HG03520 (cell line): Measurements from ENCODE around the gene CYP11A1.

ENCODE experiments used
- ATAC-seq: cut with Tn5 transposase; IDR thresholded peaks from one replicate; pipeline ENCODE4 v1.9.1; 2021; ENCODE audit warnings: mild to moderate bottlenecking, moderate library complexity; ENCODE audit not compliant: unreplicated experiment

CYP11A1 gene

DNA sequence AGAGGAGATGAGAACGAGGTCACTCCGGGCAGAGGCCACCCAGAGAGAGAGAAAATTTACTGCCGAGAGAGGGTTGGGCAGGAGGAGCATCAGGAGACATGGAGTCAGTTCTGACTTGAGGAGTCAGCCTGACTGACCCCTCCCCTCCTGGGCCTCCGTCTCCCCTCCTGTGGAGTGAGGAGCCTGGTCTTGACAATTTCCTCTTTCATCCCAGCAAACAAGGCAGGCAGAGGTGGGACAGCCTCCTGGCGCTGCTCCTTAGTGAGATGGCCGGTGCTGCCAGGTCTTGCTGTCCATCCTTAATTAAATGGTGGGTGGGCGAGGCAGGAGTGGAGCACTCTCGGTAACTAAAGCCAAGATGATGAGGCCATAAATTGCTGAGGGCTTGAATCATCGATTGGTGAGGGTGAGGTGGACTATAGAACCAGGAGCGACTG lies 60.6 kb downstream of the CYP11A1 start:
- no peak for ATAC-seq

DNA sequence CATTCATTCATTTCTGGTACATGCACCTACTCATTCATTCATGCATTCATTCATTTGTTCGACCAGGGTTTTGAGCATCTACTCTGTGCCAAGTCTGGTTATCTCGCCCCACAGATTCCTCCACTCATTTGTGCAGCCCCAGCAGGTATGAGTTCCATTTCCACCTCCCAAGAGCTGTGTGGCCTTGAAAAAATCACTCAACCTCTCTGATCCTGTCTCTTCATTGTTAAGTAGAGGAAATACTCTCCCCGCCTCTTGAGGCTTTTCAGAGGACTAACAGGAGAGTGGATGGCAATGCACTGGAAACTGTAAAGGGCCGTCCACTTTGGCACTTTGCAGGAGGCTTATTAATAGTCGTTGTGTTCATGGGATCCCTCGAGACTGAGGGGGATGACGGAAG lies 61.8 kb downstream of the CYP11A1 start:
- ATAC-seq: no peak

- ATAC-seq: no peak
These were observed 63.0 kb downstream of the CYP11A1 start for GRCh38 chr15:74304431-74304830.

DNA sequence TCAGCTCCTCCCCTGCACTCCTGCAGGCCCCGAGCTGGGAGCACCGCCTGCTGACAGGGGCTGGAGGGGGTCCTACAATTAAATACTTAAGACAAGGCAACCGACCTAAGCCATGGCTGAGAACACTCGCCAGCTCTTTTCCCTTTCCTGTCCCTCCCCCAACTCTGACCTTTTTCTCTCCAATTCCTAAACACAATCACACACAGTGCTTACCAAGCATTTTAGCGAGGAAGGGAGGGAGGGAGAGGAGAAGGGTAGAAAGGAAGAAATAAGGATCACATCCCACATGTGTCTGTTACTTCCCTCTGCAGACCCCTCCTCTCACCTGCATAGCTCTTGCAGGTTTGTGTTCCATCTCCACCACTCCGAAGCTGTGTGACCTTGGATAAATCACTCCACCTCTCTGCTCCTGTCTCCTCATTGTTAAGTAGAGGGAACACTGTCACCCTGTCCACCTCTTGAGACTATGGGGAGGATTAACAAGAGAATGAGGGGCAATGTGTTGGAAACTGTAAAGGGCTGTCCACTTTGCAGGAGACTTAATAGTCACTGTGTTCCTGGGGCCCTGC lies 63.6 kb downstream of the CYP11A1 start:
- no peak for ATAC-seq

DNA sequence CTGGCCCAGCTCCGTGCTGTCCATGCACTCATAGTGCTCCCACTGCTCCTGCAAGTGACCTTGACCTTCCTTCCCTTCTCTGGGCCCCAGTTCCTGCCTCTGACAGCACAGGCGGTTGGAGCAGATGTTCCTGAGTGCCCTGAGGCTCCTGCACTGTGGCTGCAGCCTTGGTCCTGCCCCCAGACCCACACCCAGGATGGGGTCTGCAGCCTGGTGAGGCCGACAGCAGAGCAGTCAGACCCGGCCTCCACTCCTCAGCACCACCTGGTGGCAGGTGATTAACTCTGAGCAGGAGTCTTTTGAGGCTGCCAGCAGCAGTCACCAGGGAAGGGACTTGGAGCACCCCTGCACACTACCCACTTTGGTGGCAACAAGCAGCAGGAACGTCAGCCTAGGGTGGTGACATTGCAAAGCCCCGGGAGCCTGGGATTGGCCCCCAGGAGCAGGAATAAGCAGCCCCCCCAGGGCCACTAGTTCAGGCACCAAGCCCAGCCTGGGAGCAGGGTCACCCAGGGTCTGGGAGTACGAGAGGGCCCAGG lies 64.6 kb downstream of the CYP11A1 start:
- ATAC-seq: no peak

DNA sequence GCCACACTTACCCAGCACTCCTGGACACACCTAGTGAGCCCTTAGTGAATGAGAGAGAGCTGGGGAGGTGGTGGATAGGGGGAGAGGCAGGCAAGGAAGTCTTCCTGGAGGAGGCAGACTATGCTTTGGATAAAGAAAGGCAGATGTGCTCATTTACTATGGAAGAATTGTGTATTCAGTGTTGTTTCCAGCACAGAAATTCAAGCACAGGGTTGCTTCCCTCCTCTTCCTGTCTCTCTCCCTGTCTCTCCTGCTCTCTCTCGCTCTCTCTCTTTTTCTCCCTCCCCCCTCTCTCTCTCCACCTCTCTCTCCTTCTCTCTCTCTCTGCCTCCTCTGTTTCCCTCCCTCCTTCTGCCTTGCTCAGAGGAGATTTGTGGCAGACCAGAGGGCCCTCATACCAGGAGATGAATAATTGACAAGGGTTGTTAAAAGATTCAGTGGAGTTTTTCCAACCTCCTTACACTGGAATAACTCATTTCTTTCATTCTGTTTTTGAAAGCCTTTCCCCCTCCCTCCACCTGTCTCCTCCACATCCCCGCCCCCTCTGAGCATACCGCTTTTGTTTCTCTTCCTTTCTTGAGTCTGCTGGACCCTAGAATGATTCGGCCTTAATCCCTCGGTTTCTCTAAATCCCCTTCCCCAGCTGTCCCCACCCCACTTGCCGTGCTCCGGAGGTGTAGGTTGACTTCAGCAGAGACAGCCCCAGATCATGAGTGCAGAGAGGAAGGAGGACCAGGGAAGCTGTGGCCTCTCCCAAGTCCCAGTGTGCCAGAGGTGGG lies 65.7 kb downstream of the CYP11A1 start:
- no peak for ATAC-seq

DNA sequence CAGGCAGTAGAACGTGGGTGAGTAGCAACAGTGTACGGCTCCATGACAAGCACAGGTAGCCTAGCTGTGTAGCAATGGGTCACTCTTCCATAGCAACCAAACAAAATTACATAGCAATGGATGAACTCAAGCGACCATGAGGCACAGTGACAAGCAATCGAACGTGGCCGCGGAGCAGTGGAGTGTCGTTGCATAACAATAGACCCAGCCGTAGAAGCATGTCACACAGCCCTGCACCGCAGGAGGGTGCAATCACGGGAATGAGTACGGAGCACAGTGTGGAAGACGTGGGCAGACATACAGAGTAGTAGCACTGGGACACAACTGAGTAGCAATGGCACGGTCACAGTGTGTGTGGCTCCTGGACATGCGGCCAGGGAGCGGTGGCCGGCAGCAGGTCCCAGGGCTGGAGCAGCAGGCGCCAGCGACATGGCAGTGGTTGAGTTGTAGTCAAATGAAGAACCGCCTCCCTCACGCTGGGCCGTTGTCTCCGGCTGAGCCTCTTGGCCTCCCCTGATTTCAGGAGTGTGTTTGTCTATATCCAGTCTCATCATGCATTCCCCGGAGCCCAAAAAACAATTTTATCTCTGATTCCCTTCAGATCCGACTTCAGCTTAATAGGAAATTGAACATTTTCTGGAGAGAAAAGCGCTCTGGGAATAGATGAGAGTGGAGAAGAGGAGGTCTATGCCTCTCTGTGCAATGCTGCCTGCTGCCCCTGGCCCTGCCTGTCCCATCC lies 67.2 kb downstream of the CYP11A1 start:
- no peak for ATAC-seq

GRCh38 chr15:74297887-74298286 lies 69.6 kb downstream of the CYP11A1 start:
- ATAC-seq: no peak

- ATAC-seq: no peak
These were observed 71.6 kb downstream of the CYP11A1 start for GRCh38 chr15:74295800-74296199.

DNA sequence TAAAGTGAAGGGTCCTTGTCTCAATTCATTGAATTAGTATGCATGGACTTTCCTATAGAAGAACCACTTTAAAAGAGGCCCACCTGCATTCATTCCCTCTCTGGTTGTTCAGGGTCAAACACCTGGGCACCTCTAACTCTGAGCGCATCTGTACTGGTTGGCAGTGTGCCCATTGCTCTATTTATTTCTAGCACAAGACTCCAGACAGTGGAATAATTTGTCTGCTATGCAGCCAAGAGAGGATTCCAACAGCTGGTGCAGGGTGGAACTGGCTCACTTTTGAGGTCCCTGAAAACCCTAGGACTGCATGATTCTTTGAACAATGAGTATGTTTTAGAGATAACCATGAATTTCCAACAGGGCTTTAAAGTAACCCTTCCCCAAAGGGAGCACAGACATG lies 73.4 kb downstream of the CYP11A1 start:
- ATAC-seq: no peak

DNA sequence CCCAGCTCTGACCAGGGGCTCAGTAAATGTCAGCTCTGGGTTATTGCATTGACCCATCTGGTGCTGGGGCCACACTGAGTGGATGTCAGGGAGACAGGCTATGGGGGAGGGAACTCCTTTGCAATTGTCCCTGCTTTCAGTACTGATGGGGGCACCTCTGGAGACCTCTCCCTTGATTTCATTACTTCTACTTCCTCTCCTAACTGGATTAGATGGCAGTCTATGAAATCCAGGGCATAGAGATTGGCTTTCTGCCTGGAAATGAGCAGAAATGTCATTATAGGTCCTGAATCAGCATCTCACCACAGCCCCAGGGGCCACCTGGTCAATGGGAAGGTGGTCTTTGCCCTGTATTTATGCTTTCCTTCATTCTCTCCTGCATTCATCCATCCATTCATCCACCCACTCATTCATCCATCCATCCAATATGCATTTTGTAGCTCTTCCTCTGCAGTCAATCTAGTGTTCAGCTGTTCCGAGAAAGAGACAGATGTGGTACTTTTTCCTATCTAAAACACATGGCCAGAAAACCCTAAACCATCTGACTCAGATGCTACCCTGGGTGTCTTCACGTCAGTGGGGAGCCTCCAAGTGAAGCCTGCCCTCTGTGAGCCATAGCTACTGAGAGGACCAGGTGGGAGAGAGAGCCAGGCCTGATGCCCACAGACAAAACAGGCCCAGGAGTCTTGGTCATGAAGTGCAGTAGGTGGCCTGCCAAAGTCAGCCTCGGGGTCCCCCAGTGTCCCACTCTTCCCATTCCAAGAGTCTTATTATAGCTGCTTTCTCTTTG lies 74.2 kb downstream of the CYP11A1 start:
- no peak for ATAC-seq

GRCh38 chr15:74291101-74292071 lies 76.1 kb downstream of the CYP11A1 start:
- ATAC-seq: no peak

DNA sequence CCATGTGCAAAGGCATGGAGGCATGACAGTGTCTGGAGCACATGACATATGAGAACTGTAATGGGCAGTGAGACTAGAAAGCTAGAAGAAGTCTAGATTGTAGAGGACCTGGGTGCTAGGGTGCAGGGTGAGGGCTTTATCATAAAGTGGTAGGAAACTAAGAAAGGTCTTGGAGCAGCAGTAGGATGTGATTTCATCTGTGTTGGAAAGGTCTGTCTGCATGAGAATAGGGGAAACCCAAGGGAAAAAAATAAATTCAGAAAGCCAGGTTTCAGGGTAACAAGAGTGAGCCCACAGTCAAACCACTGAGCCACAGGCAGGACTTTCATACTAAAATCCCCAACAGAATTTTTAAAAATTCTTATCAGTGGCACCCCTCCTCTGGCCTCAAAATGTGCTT lies 76.8 kb downstream of the CYP11A1 start:
- ATAC-seq: no peak

GRCh38 chr15:74289671-74290070 lies 77.8 kb downstream of the CYP11A1 start:
- no peak for ATAC-seq
